Measurements from ENCODE around the gene NFX1.

- TF ChIP-seq EP300 (IDR thresholded peaks at IDR 0.05; ENCODE audit: low read depth): no peak
- TF ChIP-seq CTCF (IDR thresholded peaks at IDR 0.05): no peak
- no peak for TF ChIP-seq POLR2AphosphoS5 (IDR thresholded peaks at IDR 0.05)
These were observed 64.4 kb downstream of the NFX1 start for GRCh38 chr9:33354651-33355211.

Data from transverse colon (tissue), 4 donors.